ENCODE measurements around the gene ARMH2. TPM values are rescaled to one million over a fixed set of nuclear protein-coding genes. Genes with fewer than 3 reads are reported as not detected.
"Not testable (repeated sequence)": the region's sequence is repeated elsewhere in the genome, so short reads cannot be mapped to it uniquely, and the experiment has no call there.

The ARMH2 gene
- total RNA-seq, 1 donor from 2014 or later: not detected

DNA sequence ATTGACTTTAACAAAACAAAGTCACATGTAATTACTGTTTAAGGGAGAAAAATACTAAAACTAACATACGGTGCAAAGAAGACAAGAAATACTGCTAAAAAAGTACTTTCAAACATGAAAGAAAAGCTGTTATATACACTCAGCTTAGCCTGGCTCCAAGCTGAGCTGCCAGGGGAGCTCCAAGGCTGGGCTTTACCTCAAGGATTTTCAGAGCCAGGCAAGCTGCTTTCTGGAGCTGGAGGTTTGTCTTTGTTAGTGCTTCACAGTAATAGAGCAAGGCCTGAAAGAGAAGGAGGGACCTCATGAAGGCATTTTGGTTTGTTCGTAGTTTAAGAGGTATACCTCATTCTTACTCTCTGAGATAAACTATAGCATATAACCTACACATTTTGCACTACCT, 19.6 kb upstream of the ARMH2 start:
- no peak for DNase-seq (ENCODE audit: low read depth in 2 of 2)

DNA sequence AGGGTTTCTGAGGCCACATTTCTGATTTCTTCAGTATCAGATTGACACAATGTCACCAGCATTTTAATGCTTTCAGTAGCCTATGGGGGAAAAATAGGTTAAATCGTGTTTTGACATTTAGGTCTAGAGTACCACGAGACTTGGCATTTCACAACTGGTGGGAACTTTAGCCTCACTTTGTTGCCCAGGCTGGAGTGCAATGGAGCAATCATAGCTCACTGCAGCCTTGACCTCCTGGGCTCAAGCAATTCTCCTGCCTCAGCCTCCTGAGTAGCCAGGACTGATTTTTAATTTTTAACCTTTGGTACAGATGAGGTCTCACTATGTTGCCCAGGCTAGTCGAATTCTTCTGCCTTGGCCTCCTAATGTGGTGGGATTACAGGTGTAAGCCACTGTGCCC, 11.0 kb upstream of the ARMH2 start:
- no peak for DNase-seq (ENCODE audit: low read depth in 2 of 2)

DNA sequence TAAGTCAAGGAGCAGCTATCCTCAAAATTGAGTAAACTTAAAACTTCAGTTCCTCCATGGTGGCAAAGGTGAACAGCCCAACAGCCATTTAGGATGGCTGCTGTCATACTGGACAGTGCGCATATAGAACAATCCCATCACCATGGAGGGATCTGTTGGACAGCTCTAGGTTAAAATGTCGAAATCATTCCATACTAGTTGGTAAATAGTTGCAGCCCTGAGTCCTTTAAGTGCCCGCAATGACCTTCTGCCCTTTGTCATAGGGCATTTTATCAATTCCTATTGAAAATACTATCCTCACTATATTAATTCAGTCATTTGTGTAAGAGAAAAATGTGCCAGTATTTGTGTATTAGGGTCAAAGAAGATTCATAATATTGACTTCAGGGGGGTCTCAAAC, 8.9 kb upstream of the ARMH2 start:
- DNase-seq (ENCODE audit: low read depth in 2 of 2): no peak

DNA sequence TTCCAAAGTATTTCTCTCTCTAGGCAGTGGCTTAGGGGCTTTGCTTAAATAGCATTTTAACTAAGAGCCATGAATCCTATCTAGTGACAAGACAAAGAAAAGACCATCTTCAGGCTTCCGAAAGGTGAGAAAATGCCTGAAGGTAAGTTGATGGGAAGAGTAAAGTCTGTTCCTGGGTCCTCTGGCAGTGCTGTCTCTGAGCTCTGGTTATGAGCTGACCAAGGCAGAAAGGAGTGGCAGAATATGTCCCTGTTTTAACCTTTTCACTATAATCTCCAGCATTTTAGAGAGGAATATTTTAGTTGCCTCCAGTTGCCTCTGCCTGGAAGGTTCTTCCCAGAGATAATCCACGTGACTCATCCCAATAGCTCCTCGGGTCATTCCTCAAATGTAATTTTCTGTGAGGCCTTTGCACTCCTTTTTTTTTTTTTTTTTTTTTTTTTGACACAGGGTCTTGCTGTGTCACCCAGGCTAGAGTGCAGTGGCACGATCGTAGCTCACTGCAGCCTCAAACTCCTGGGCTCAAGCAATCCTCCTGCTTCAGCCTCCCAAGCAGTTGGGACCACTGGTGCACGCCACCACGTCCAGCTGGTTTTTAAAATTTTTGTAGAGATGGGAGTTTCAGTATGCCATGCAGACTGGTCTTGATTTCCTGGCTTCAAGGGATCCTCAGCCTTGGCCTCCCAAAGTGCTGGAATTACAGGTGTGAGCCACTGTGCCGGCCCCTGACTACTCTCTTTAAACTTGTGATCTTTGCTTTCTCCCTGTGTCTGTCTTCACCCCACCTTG, 3.7 kb upstream of the ARMH2 start:
- DNase-seq (ENCODE audit: low read depth in 2 of 2): no peak

DNA sequence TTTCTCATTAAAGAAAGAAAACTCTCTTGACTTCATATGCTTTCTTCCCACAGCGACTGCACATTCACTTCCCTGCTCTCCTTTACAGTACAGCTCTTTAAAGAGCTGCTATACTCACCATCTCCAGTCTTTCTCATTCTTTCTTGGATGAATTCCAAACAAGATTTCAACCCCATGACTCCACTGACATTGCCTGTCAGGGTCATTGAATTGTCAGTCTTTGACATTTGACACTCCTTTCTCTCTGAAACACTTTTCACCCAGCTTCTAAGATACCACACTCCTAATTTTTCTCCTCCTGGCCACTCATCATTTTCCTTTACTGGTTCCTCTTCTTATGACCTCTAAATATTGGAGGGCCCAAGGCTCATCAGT, 811 bp upstream of the ARMH2 start:
- no peak for DNase-seq (ENCODE audit: low read depth in 2 of 2)

DNA sequence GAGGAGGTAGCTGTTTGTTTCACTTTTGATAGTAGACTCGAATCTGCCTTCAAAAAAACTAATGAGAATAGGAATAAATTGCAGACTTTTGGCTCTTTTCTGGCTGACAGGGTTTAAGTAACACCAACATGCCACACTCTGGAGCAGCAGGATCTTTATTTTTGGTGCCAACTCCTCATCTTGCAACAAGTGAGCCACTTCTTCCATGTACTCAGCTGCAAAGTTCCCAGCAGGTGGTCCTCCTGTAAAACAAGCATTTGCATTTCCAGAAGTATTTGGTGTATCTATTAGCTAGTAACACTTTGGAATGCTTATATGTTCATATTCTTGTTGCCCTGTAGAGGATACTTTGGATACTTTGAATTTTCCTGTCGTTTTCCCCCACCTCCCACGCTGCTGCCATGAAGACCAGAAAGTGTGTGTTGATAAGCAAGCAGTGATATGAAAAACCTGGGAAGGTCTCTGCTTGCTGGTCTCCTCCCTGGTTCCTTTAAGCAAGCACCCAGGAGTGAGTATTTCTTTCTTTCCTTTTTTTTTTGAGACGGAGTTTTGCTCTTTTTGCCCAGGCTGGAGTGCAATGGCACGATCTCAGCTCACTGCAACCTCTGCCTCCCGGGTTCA, 1.0 kb downstream of the ARMH2 start:
- DNase-seq (ENCODE audit: low read depth in 2 of 2): no peak

DNA sequence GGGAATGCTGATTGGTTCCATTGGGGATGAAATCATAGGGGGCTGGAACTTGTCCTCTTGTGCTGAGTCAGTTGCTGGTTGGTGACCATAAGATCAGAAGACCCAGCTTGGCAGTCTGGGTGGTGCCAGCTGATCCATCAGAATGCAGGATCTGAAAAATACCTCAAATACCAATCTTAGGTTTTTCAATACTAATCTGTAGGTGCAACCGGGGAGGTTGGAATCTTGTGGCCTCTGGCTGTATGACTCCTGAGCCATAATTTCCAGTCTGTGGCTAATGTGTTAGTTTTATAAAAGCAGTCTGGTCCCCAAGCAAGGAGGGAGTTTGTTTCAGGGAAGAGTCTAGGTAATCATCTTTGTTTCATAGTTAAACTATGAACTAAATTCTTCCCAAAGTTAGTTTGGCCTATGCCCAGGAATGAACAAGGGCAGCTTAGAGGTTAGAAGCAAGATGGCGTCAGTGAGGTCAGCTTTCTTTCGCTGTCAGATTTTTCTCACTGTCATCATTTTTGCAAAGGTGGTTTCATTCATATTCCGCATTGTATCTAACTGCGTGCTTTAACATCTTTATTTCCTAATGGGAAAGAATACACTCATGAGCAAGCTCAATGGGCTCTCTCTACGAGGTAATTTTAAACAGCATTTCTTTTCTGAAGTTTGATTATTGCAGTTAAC, 2.0 kb downstream of the ARMH2 start:
- DNase-seq (ENCODE audit: low read depth in 2 of 2): no peak

DNA sequence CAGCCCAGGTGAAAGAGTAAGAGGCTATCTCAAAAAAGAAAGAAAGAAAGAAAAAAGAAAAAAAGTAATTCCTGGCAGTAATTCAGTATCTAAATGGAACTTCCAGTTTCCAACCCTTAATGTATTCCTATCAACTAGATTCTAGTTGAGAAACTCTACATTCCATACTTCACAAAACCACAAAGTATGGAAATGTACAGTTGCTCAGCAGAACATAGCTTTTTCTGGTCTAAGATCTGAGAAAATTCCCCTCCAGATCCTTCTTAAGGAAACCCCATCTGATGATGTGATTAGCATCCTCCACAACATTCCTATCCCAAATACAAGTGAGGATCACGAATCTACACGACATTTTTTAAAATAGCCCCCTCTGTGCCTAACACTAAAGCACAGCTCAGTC, 3.6 kb downstream of the ARMH2 start:
- no peak for DNase-seq (ENCODE audit: low read depth in 2 of 2)

DNA sequence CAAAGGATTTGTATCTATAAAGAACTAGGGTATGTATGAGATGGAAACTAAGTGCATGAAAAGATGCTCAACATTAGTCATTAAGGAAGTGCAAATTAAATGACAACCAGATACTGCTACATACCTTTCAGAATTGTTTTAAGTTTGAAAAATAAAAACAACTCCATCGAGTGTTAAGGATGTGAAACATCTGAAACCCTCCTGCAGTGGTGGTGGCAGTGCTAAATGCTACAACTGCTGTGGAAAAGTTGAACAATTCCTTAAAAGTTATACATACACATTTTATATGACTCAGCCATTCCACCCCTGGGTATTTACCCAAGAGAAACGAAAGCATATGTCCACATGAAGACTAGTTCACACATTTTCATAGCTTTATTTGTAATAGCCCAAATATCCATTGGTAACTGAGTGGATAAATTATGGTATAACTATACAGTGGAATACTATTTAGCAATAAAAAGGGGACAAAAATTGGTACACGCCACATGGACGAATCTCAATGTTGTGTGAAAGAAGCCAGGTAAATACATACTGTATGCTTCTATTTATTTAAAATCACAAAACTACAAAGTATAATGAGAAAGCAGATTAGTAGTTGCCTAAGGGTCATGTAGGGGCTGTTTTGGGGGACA, 10.6 kb downstream of the ARMH2 start:
- no peak for DNase-seq (ENCODE audit: low read depth in 2 of 2)

DNA sequence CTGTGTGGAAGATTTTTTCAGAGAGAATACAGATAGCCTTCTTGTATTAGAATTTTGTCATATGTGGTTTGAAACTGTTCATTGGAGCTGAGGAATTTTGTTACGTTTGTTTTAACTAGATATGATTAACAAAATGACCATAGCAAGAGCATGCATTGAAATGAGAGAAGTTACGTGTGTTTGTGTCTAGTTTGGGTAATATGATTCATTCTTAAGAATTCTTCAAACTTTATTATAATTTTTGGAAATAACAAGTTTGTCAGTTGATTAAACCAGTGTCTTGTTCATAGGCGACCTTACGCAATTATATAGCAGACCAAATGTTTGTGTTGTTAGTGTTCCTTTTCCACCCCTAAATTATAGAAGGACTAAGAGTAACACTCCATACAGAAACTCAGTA, 18.5 kb downstream of the ARMH2 start:
- no peak for DNase-seq (ENCODE audit: low read depth in 2 of 2)

DNA sequence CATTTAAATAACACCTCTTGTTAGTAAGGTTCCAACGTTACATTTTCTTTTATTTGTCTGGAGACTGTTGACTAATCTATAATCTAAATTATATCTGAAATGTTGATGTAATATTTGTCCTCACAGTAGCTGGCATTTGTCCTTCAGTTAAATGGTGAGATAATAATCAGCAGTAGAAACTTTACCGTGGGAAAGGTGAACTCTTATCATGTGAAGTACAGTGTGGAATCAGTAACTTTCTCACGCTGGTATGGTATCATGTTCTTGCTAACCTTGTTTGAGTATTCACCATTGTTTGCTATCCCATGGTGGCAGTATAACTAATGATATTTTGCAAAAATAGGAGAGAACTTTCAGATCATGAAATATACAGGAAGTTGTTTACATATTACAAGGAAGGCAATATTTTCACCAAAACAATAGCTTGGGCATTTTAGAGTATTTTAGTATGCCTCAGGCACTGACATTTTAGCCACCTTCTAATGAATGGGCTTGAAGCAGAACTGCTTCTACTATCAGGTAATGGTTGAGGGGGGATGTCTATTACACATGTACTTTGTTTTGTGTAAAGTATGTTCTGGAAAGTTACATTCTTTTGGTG, 19.2 kb downstream of the ARMH2 start:
- DNase-seq (ENCODE audit: low read depth in 2 of 2): peak in 1 of 2 donors; percentile 48

DNA sequence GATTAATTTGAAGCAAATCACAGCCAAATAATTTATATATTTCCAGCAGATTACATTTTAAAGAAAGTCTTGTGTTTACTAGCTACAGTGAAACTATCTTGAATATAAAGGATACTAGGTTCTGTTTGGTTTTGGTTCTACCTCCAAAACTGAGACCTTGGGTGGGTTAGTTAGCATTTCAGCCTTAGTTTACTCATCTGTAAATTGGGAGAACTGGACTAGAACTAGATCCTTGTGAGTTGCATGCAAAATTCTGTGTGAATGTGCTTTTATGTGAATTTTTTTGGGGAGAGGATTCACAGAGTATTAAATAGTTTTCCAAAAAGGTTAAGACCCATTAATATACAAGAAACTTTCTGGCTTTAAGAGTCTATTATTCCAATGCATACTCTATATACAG, 19.8 kb downstream of the ARMH2 start:
- DNase-seq (ENCODE audit: low read depth in 2 of 2): no peak

DNA sequence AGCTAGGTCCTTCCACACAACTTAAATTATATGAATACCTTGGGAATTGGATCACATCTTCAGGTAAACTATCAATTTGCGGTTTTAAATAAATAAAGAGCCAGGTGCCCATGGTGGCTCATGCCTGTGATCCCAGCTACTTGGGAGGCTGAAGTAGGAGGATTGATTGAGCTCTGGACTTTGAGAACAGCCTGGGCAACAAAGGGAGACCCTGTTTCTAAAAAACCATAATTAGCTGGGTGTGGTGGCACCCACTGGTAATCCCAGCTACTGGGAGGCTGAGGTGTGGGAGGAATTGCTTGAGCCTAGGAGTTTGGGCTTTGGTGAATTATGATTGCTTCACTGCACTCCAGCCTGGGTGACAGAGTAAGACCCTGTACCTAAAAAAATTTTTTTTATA, 20.6 kb downstream of the ARMH2 start:
- DNase-seq (ENCODE audit: low read depth in 2 of 2): no peak

DNA sequence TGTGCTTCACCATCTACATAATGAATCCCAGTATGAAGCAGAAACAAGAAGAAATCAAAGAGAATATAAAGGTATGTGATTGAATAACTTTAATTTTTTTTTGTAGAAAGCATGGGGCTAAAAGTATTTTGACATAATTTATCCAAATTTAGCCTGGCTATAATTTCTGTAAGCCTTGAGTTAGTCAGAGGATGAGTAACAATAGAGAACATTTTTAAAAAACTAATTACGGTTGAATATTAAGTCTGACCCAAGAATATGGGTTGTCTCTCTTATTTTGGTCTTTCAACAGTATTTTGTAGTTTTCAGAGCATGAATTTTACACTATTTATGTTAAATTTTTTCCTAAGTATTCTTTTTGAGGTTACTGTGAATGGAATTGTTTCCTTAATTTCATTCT, 21.5 kb downstream of the ARMH2 start:
- no peak for DNase-seq (ENCODE audit: low read depth in 2 of 2)

DNA sequence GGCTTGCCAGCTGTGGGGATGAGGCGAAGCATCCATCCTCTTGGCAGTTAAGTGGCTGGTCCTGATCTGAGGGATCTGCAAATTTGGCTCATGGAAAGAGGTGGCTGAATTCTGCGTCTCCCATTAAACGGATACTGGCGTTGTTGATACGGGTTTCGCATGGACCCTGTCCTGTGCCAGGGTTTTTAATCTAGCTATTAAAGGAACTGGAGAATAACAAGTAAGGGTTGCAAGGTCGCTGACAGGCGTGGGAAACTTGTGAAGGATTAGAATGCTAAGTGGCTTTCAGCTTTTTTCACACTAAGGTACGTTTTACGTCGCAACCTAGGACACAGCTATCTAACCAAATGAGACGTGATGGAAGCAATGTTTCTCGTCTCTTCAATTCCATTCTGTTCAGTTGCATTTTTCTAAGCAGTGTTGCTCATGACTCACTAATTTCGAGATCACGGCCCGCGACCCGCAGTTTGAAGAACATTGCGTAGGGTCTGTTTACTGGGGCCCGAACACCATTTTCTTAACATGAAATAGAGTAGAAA, 23.1 kb downstream of the ARMH2 start:
- peak; percentile 24 to 60 for DNase-seq (ENCODE audit: low read depth in 2 of 2)

DNA sequence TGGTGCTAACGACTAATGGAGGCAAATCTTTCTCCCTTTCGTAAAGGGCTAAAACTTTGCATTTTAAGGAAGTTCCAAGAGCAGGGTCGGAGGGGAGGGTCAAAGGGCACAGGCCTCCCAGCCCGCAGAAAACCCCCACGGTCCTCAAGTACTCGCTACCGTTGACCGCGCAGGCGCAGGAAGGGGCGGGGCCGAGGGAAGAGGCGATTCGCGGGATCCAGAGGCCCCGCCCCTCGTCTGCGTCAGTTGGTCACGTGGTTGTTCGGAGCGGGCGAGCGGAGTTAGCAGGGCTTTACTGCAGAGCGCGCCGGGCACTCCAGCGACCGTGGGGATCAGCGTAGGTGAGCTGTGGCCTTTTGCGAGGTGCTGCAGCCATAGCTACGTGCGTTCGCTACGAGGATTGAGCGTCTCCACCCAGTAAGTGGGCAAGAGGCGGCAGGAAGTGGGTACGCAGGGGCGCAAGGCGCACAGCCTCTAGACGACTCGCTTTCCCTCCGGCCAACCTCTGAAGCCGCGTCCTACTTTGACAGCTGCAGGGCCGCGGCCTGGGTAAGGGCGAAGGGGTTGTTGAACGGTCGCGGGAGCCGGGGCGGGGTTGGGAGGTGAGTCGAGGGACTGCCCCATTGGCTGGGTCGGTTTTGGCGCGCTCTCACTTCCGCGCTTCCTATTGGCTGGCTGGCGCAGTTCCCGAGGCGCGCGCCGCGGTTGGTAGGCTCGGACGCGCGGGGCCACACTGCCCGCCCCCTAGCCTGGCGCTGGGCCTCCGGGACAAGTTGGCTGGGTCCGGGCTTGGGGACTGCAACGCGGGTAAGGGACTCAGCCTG, 23.8 kb downstream of the ARMH2 start, which contains the start of gene GMNN:
GMNN (plus strand) TSS at position 242 of the 824 bp plus-strand sequence. CDS start 2,310 bp downstream, outside the sequence.
- peak; percentile 82 to 95 for DNase-seq (ENCODE audit: low read depth in 2 of 2)

DNA sequence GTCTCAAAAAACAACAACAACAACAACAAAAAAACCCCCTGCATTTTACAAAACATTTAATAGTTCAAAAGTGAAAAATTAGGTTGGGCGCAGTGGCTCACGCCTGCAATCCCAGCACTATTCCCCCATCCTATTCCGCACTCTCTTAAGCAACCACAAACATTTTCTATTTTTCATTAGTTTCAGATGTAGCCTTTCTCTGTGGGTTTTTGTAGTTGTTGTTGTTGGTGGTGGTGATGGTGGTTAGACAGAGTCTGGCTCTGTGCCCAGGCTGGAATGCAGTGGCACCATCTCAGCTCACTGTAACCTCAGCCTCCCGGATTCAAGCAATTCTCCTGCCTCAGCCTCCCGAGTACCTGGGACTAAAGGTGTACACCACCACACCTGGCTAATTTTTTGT, 30.4 kb downstream of the ARMH2 start:
- DNase-seq (ENCODE audit: low read depth in 2 of 2): no peak

DNA sequence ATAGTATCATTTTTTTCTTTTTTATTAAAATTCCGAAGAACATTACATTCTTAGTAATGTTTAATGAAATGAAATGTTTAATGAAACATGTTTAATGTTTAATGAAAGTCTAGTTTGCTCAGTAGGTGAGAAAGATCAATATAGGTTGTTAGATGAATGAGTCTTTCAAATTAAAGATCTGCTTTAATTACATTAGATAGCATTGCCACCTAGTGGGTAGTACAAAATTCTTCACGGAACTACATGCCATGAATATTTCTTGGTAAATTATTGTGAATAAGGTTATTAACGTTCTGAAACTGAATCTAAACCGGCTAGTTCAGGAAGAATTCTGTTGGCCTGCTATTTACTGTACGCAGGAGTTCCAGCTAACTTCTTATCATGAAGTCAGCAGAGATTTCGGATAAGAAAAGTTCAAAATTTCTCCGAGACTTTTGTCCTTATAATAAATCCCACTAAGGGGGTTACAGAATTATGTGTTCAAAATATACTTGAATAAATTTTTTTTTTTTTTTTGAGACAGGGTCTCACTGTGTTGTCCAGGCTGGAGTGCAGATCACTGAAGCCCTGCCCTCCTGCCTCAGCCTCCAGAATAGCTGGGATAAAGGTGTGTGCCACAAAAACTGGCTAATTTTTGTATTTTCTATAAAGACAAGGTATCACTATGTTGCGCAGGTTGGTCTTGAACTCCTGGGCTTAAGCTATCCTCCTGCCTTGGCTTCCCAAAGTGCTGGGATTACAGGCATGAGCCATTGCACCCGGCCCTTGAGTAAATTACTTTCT, 31.8 kb downstream of the ARMH2 start:
- DNase-seq (ENCODE audit: low read depth in 2 of 2): peak; percentile 12 to 42

DNA sequence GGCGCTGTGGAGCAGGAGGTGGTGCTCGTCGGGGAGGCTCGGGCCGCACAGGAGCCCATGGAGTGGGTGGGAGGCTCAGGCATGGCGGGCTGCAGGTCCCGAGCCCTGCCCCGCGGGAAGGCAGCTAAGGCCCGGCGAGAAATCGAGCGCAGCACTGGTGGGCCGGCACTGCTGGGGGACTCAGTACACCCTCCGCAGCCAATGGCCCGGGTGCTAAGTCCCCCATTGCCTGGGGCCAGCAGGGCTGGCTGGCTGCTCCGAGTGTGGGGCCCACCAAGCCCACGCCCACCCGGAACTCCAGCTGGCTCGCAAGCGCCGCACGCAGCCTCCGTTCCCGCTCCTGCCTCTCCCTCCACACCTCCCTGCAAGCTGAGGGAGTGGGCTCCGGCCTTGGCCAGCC, 32.7 kb downstream of the ARMH2 start:
- DNase-seq (ENCODE audit: low read depth in 2 of 2): not testable (repeated sequence)
